Nucleus accumbens (tissue), 56 donors: ENCODE results near the gene RHBDD3.
"Not testable (repeated sequence)": the region's sequence is repeated elsewhere in the genome, so short reads cannot be mapped to it uniquely, and the experiment has no call there.

Experiments used
- DNase-seq, 56 donors: peaks; one replicate each; lab custom pipeline; 2025; lab: John Stamatoyannopoulos, UW

RHBDD3 gene

GRCh38 chr22:29253561-29254285 lies 14.1 kb downstream of the RHBDD3 start:
- no peak for DNase-seq

GRCh38 chr22:29251981-29252911 lies 15.5 kb downstream of the RHBDD3 start:
- no peak for DNase-seq

GRCh38 chr22:29251265-29251664 lies 16.5 kb downstream of the RHBDD3 start:
- DNase-seq, result no peak

- not testable (repeated sequence) for DNase-seq
Observed at GRCh38 chr22:29247891-29248290, 19.9 kb downstream of the RHBDD3 start.

GRCh38 chr22:29245626-29246385 lies 22.0 kb downstream of the RHBDD3 start:
- peak in 43 of 56 donors; percentile 13 to 85 (median 43) for DNase-seq

GRCh38 chr22:29244785-29245625 lies 22.8 kb downstream of the RHBDD3 start:
- peak in 1 of 56 donors; percentile 15 for DNase-seq

- DNase-seq, result no peak
Observed at GRCh38 chr22:29243874-29244446, 23.8 kb downstream of the RHBDD3 start.

GRCh38 chr22:29240481-29240880 lies 27.3 kb downstream of the RHBDD3 start:
- not testable (repeated sequence) for DNase-seq

- no peak for DNase-seq
Observed at GRCh38 chr22:29233277-29233877, 34.4 kb downstream of the RHBDD3 start.

- DNase-seq, result peak in 9 of 56 donors; percentile 11 to 43 (median 19)
Observed at GRCh38 chr22:29231971-29232959, 35.5 kb downstream of the RHBDD3 start.

- no peak for DNase-seq
Observed at GRCh38 chr22:29230972-29231875, 36.6 kb downstream of the RHBDD3 start.

GRCh38 chr22:29226351-29226981 lies 41.3 kb downstream of the RHBDD3 start:
- DNase-seq, result no peak

GRCh38 chr22:29225422-29226090 lies 42.2 kb downstream of the RHBDD3 start:
- peak in 4 of 56 donors; percentile 24 to 47 (median 33) for DNase-seq

GRCh38 chr22:29224859-29225410 lies 42.8 kb downstream of the RHBDD3 start:
- DNase-seq, result no peak
